GM23248 (cell line): ENCODE results near the gene SGMS1.

Experiments
- EZH2 ChIP-seq: fragments of 200-600 bp; sonication (generic); IDR thresholded peaks from 2 replicates; pipeline ENCODE4 v1.6.1; 2018; ENCODE audit warnings: antibody characterized with exemption, mild to moderate bottlenecking; ENCODE audit not compliant: insufficient read depth, poor library complexity, severe bottlenecking
- EZH2phosphoT487 ChIP-seq: fragments of 200-600 bp; sonication (generic); IDR thresholded peaks from 2 replicates; pipeline ENCODE4 v1.6.1; 2018; ENCODE audit warnings: antibody characterized with exemption, moderate library complexity, mild to moderate bottlenecking, low read depth; ENCODE audit not compliant: insufficient read depth

DNA sequence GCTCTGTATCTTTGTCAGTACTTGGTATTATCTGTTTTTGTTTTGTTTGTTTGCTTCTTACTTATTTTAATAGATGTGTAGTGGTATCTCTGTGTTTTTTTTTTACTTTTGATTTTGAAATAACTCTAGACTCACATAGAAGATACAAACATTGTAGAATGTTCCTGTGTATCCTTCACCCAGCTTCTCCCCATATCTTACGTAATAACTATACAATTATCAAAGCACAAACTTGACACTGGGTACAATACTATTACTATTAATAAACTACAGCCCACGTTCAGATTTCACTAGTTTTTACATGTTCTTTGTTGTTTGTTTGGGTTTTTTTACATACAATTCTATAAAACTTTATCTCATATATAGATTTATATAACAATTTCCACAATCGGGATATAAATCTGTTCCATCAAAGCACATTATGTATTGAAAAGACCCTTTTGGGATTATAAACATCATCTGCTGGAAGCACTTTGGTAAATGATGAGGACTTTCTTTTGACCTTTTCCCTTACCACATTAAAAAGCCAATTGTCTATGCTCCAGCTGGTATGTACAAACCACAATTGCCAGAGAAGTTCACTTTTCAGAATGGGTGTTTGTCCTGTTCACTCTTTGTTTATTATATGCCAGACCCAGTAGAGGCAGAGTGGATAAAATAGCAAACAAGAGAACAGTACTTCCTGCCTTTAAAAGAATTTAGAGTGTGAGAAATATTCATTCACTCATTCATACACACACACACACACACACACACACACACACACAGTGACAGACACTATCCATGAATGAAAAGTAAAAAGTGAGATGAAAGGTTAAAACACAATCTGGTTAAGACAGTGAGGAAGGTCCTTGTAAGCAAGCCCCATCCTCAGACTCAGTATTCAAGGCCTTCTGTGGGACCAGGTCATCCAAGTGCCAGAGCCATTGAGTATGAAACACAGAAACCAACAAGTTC is 113.0 kb downstream of the SGMS1 start:
- TF ChIP-seq EZH2 (no peak), EZH2phosphoT487 (no peak)
